Left cardiac atrium (tissue), 4 donors: ENCODE data around the gene PNMA5. TPM values are rescaled to one million over a fixed set of nuclear protein-coding genes. Genes with fewer than 3 reads are reported as not detected.
"Not testable (repeated sequence)": the region's sequence is repeated elsewhere in the genome, so short reads cannot be mapped to it uniquely, and the experiment has no call there.

Experiments
- ATAC-seq, 2 donors: fragments of 200-7000 bp; cut with Tn5 transposase; one replicate each; pipeline ENCODE4 v1.9.1; 2020; ENCODE audit warnings: mild to moderate bottlenecking in 2 of 2, moderate library complexity in 2 of 2
- DNase-seq: peaks from one replicate; pipeline ENCODE4 v3.0.0-alpha.2; 2020
- intact Hi-C, 2 donors: fragments of 100-400 bp; cut with DNase I; formaldehyde crosslinking; loops; one replicate each; pipeline versions ENCODE4 v1.14.1 to v1.15.1; 2022 to 2023
- long read RNA-seq: library from polyadenylated mRNA; unstranded; transcript quantifications from one replicate; pipeline ENCODE4 v2.0.0, GENCODE V29; 2021
- total RNA-seq, 2 donors: library from RNA; stranded (reverse); fragmentation: NEBNext Ultra II Directional; extraction: Animal tissue kit (Norgen Biotek cat#: 25700); gene quantifications; one replicate each; pipeline ENCODE4 v1.2.1, GENCODE V29; 2021
- donor health status: DM: no; HTN: yes; CAD: no.
- donor health status: DM: no; HTN: yes; CAD: no; lungs with severe emphysema.
- donor health status: DM: yes; HTN: yes; CAD: no.
- donor health status: Dilated cardiomyopathy.

PNMA5 gene
- under 1 TPM in 1 of 2 donors, not detected in 1; 0.06 TPM for total RNA-seq
- long read RNA-seq, result 0 reads

DNA sequence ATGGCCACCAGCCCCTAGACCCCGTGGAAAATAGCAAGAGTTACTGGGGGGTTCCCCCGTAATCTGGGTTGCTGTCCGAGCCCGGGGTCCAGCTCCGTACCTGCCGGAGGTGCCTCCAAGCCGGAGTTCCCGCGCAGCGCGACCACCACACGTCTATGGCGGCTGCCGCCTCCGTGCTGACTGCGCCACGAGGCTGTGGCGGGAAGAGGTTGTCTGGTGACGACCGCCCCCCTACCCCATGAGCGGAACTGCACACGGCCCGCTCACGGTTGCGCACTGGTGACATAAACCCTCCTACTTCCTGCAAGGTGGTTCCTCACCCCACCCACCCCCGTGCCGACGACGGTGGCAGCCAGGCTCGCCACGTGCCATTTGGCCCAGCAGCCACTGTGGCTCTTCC is at the start of gene PNMA5:
Gene PNMA5, minus strand, starts transcription at position 184 of the 400 bp plus-strand sequence. CDS start 2,518 bp downstream, outside the sequence.
- DNase-seq (no peak), ATAC-seq (no peak)
- intact Hi-C loops, result no loop called here

GRCh38 chrX:153032397-153033118 is 38.6 kb upstream of the PNMA5 start:
- ATAC-seq (peak; percentile 88 to 93), DNase-seq (peak; percentile 74)
- intact Hi-C loops, result loop anchor here in 1 of 2 donors (5.0 kb wide), 1 partner anchor 475 kb away; no protein-coding TSS in a partner anchor

DNA sequence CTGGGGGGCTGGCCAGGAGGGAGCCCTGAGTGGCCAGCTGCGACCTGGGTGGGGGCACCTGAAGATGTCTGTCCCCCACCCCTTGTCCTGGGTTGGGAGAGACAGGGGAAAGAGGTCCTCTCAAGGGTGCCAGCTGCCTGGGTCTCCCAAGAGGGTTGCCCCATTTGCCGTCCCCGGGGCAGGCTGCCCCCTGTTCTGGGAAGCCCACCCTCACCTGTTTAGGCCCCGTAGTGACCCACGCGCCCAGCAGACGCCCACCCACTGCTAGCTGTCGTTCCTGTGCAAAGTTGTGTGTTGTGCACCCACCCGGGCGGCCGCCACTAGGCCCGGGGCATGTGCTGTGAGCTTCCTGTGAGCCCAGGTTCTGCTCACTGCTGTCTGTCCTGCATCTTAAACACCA is 36.9 kb upstream of the PNMA5 start:
- intact Hi-C loops, result loop anchor here in 1 of 2 donors (5.0 kb wide), 1 partner anchor 476 kb away; no protein-coding TSS in a partner anchor
- no peak for ATAC-seq
- DNase-seq, result no peak

- ATAC-seq (no peak), DNase-seq (no peak)
- intact Hi-C loops, result loop anchor here in 1 of 2 donors (5.0 kb wide), 1 partner anchor 477 kb away; no protein-coding TSS in a partner anchor
Measured at GRCh38 chrX:153029875-153030274, 36.0 kb upstream of the PNMA5 start.

- DNase-seq, result no peak
- intact Hi-C loops, result no loop called here
- ATAC-seq, result no peak
Measured at GRCh38 chrX:153029162-153029561, 35.2 kb upstream of the PNMA5 start.

GRCh38 chrX:153028487-153028886 is 34.6 kb upstream of the PNMA5 start:
- DNase-seq, ATAC-seq, intact Hi-C loops: not testable (repeated sequence)

GRCh38 chrX:153026501-153026900 is 32.6 kb upstream of the PNMA5 start:
- intact Hi-C loops, DNase-seq, ATAC-seq: not testable (repeated sequence)

GRCh38 chrX:153019166-153019565 is 25.2 kb upstream of the PNMA5 start:
- DNase-seq, result no peak
- ATAC-seq, result no peak
- intact Hi-C loops, result no loop called here

DNA sequence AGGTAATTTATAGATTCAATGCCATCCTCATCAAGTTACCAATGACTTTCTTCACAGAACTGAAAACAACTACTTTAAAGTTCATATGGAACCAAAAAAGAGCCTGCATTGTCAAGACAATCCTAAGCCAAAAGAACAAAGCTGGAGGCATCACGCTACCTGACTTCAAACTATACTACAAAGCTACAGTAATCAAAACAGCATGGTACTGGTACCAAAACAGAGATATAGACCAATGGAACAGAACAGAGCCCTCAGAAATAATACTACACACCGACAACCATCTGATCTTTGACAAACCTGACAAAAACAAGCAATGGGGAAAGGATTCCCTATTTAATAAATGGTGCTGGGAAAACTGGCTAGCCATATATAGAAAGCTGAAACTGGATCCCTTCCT is 23.3 kb upstream of the PNMA5 start:
- DNase-seq, intact Hi-C loops, ATAC-seq: not testable (repeated sequence)

DNA sequence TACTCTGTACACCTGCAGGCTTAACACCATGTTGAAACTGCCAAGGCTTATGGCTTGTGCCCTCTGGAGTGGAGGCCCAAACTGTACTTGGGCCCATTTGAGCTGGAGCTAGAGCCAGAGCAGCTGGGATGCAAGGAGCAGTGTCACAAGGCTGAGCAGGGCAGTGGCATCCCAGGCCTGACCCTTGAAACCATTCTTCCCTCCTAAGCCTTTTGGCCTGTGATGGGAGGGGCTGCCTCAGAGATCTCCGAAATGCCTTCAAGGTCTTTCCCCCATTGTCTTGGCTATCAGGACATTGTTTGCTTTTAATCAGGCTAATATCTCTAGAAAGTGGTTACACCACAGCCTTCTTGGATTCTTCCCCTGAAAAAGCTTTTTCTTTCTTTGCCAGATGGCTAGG is 10.9 kb upstream of the PNMA5 start:
- ATAC-seq (no peak), DNase-seq (no peak)
- intact Hi-C loops, result no loop called here

GRCh38 chrX:153003981-153004380 is 10.1 kb upstream of the PNMA5 start:
- intact Hi-C loops, result no loop called here
- ATAC-seq (no peak), DNase-seq (no peak)

DNA sequence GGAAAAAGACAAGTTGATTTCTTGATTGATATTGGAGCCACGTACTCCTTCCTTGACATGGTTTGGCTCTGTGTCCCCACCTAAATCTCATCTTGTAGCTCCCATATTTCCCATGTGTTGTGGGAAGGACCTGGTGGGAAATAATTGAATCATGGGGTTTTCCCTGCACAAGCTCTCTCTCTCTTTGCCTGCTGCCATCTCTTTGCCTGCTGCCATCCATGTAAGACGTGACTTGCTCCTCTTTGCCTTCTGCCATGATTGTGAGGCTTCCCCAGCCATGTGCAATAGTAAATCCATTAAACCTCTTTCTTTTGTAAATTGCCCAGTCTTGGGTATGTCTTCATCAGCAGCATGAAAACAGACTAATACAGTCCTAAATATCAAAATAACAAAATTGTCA is 8.3 kb upstream of the PNMA5 start:
- intact Hi-C loops, ATAC-seq, DNase-seq: not testable (repeated sequence)

GRCh38 chrX:152997337-152997736 is 3.4 kb upstream of the PNMA5 start:
- ATAC-seq, result no peak
- no peak for DNase-seq
- intact Hi-C loops, result no loop called here

DNA sequence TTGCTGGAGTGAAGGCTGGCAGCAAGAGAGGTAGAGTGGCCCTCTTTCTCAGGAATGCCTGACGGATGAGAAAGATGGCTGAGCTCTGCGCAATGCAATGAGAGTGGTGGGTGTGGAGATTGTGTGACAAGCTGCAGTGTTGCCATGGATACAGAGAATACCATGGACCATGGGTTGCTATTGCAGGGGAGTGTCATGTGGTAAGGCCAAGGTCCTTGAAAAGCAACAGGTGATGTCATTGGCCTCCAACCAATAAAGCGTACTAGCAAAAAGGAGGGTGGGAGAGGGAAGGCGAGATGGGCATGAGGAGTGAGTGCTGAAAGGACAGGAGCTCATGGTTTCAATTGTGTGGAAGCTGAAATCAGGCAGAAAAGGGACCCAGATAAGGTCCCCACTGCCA is 1.8 kb downstream of the PNMA5 start:
- intact Hi-C loops, result no loop called here
- DNase-seq, result no peak
- ATAC-seq, result no peak

- intact Hi-C loops, result no loop called here
- ATAC-seq (no peak), DNase-seq (no peak)
Measured at GRCh38 chrX:152991123-152991522, 2.8 kb downstream of the PNMA5 start.

- DNase-seq (no peak), ATAC-seq (no peak)
- intact Hi-C loops, result no loop called here
Measured at GRCh38 chrX:152989292-152989658, 4.6 kb downstream of the PNMA5 start.

GRCh38 chrX:152988536-152989291 is 5.2 kb downstream of the PNMA5 start:
- intact Hi-C loops, result no loop called here
- DNase-seq (no peak), ATAC-seq (no peak)

DNA sequence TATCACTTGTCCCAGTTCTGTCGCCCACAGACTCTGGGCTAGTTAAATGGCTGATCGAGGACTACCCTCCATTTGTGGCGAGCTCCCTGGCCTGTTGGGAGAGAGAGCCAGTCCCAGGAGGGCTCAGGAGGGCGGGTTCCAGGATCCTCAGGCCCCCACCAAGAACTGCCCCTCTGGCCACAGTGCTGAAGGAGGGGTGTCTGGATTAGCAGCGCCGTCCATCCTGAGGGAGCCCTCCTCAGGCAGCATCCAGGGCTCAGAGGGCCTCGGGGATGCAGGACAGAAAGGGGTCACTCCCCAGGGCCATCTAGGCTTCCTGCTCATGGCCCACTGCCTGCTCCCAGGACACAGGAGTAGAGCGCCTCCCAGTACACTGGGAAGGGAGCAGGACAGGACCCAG is 6.1 kb downstream of the PNMA5 start:
- intact Hi-C loops, result no loop called here
- DNase-seq, result no peak
- ATAC-seq, result no peak

DNA sequence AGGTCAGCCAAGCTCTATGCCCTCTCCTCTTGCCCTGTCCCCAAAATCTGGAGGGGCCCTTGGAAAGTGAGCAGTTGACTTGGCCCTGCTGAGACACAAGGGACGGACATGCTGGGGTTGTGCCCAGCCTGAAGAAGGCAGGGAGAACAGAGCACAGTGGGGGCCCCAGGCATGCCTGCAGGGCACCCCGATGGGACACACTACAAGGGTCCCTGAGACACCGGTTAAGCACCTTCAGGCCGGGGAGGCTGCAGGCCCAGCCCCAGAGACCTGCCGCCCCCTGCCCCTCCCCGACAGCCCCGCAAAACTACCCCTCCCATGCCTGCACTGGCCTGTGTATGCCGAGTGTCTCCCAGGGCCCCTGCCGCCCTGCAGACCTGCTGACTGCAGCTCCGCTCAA is 6.8 kb downstream of the PNMA5 start:
- DNase-seq, intact Hi-C loops, ATAC-seq: not testable (repeated sequence)

- ATAC-seq, DNase-seq, intact Hi-C loops: not testable (repeated sequence)
Measured at GRCh38 chrX:152985383-152985782, 8.5 kb downstream of the PNMA5 start.
